ENCODE results near the gene RANBP1. TPM values are rescaled to one million over a fixed set of nuclear protein-coding genes. Genes with fewer than 3 reads are reported as not detected.

Gene RANBP1
- total and polyA plus RNA-seq, 2 donors (not counting 1 experiment from before 2014, with no cell fraction given), result 67.0 to 77.6 TPM

- H3K9ac ChIP-seq (ENCODE audit: low read length), result peak overlapping the region; percentile 84
- H3K79me2 ChIP-seq (ENCODE audit: control insufficient read depth, insufficient read depth, low read length), result peaks cover 53% of the 10 kb centered on the region
- H2AFZ ChIP-seq (ENCODE audit: insufficient read depth, low read depth, low read length, poor library complexity, severe bottlenecking), result peak overlapping the region; percentile 98
- TF ChIP-seq EZH2 (IDR thresholded peaks at IDR 0.05; ENCODE audit: borderline replicate concordance, insufficient read depth, low read depth, low read length, poor library complexity, severe bottlenecking) (no peak), CTCF (IDR thresholded peaks at IDR 0.05) (no peak)
- H3K27ac ChIP-seq (ENCODE audit: low read length in 2 of 2), result peak overlapping the region; percentile 27 to 70
- peaks cover 0 to under 1% of the 10 kb centered on the region in 2 experiments for H3K36me3 ChIP-seq (replicated peaks in 1 of 2; ENCODE audit: control extremely low read depth in 1 of 2, control insufficient read depth in 1 of 2, extremely low read depth in 1 of 2, insufficient read depth in 2 of 2, low read length in 1 of 2)
- no peak for ATAC-seq (ENCODE audit: low read depth)
- Mint-ChIP-seq H3K4me1 (peaks cover 37% of the 10 kb centered on the region), H3K9me3 (ENCODE audit: insufficient read depth) (no peaks in the 10 kb centered on the region), H3K4me3 (peak overlapping the region; percentile 76), H3K27me3 (no peaks in the 10 kb centered on the region), H3K27ac (peak overlapping the region; percentile 80)
- ChIA-PET POLR2A (no interaction called here), CTCF (no interaction called here)
- no peaks in the 10 kb centered on the region for H3K27me3 ChIP-seq (replicated peaks in 1 of 4; ENCODE audit: control extremely low read depth in 1 of 4, control insufficient read depth in 3 of 4, insufficient read depth in 4 of 4, low read length in 3 of 4)
- intact Hi-C loops (cut with micrococcal nuclease), result loop anchor here (1.0 to 10.0 kb wide), 6 partner anchors 36 to 226 kb away; partner anchors contain the start of genes GNB1L, RTL10, TANGO2 and TRMT2A
- 58% methylated on average over 26 of the region's 27 CpGs for WGBS (ENCODE audit: insufficient coverage)
- H3K4me3 ChIP-seq (ENCODE audit: control extremely low read depth in 1 of 5, extremely low read depth in 1 of 5, insufficient read depth in 1 of 5, low read depth in 2 of 5, low read length in 4 of 5), result peak overlapping the region; percentile 66 to 95 (median 86)
- peaks cover 26% of the 10 kb centered on the region for H4K20me1 ChIP-seq (ENCODE audit: control insufficient read depth, insufficient read depth, low read length, poor library complexity, severe bottlenecking)
- H3K4me1 ChIP-seq (ENCODE audit: control insufficient read depth in 2 of 2, insufficient read depth in 2 of 2, low read length in 2 of 2), result peaks cover 9 to 21% of the 10 kb centered on the region in 2 donors
- peak overlapping the region; percentile 85 for H3K4me2 ChIP-seq (replicated peaks; ENCODE audit: low read depth, low read length, poor library complexity, severe bottlenecking)
- H3K9me3 ChIP-seq (ENCODE audit: control extremely low read depth in 1 of 3, control insufficient read depth in 2 of 3, insufficient read depth in 1 of 3, low read length in 2 of 3), result no peaks in the 10 kb centered on the region
- DNase-seq, result no peak
Observed at GRCh38 chr22:20080776-20081654, 34.9 kb upstream of the RANBP1 start.
